H1 (cell line): Measurements from ENCODE around the gene PTPRJ. TPM values are rescaled to one million over a fixed set of nuclear protein-coding genes. Genes with fewer than 3 reads are reported as not detected.

Source experiments
- RBBP5 ChIP-seq: IDR thresholded peaks from 2 replicates; pipeline ENCODE4 v1.7.1; 2012; ENCODE audit warnings: low read depth, mild to moderate bottlenecking, inconsistent platforms, low read length, moderate library complexity, borderline replicate concordance
- polyA plus RNA-seq, 7 experiments: library from polyadenylated mRNA; depleted of rRNA in 3 of 7; stranded (reverse) in 5 of 7; unstranded in 2 of 7; fragments of >200 nt in 5 of 7; fragments of 200-250 nt in 2 of 7; gene quantifications; 1 replicate in 5 of 7; 2 replicates in 1 of 7; 4 replicates in 1 of 7; pipeline versions ENCODE4 v1.2.1 to v1.2.3, GENCODE V29; 2011 to 2013; ENCODE audit warnings: missing spikeins in 2 of 7, mixed read lengths in 2 of 7
- total RNA-seq: library from RNA; stranded (reverse); fragmentation: NEBNext Ultra II Directional; extraction: Animal tissue kit (Norgen Biotek cat#: 25700); gene quantifications from 2 replicates; pipeline ENCODE4 v1.2.1, GENCODE V29; 2021

Gene PTPRJ
- total and polyA plus RNA-seq, 2 of the 8 experiments (the other 6 are each of a cell fraction or from before 2014, with no cell fraction given), result 4.4 to 22.6 TPM

DNA sequence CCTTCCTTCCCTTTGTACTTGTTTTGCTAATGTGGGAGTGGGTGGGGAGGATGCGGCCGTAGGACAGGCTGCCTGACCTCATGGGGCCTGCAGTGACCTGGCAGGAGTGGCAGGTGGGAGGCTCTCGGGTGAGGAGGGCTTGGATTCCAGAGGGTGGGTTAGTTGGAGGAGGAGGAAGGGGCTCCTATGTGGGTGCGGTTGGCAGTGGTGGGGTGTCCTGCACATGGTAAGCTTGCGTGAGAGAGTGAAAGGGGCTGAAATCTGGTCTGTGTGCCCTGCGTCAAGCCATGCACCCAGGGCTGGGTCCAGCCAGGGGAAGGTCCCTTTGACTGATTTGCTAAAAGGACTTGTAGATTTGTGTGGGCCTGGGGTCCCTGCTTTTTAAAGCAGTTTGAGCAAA lies 145.5 kb downstream of the PTPRJ start (continued):
- TF ChIP-seq RBBP5, result no peak
